ENCODE measurements around the gene SYS1. TPM values are rescaled to one million over a fixed set of nuclear protein-coding genes. Genes with fewer than 3 reads are reported as not detected.

The SYS1 gene
- total and polyA plus RNA-seq, 3 donors from 2014 or later: 20.0 to 34.6 (median 33.1) TPM

DNA sequence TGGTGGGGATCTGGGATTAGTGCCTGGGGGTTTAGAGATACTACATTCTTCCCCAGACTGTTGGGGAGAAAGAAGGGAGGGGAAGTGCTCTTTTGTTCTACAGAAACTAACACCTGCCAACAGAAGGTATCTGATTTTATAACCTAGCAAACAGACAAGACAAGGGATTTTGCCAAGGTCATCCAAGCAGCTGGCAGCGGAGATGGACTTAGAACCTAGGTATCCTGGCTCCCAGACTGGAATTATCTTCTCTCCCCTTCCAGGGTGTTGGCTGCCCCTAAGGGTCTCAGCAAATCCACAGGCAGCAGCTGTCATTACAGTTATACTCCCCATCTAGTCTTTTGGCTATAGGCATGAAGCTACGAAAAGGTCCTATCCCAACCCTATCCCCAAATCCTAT, 23.2 kb upstream of the SYS1 start:
- peaks cover 55% of the 10 kb centered on the region for H3K4me1 ChIP-seq
- intact Hi-C loops (cut with DNase I; ENCODE audit: low total_unique reads): no loop called here
- TF ChIP-seq, protein P1, sequence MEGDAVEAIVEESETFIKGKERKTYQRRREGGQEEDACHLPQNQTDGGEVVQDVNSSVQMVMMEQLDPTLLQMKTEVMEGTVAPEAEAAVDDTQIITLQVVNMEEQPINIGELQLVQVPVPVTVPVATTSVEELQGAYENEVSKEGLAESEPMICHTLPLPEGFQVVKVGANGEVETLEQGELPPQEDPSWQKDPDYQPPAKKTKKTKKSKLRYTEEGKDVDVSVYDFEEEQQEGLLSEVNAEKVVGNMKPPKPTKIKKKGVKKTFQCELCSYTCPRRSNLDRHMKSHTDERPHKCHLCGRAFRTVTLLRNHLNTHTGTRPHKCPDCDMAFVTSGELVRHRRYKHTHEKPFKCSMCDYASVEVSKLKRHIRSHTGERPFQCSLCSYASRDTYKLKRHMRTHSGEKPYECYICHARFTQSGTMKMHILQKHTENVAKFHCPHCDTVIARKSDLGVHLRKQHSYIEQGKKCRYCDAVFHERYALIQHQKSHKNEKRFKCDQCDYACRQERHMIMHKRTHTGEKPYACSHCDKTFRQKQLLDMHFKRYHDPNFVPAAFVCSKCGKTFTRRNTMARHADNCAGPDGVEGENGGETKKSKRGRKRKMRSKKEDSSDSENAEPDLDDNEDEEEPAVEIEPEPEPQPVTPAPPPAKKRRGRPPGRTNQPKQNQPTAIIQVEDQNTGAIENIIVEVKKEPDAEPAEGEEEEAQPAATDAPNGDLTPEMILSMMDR (IDR thresholded peaks at IDR 0.05): no peak
- TF ChIP-seq POLR2A (IDR thresholded peaks at IDR 0.05): no peak
- no peaks in the 10 kb centered on the region for H3K27me3 ChIP-seq
- no peak for DNase-seq
- 80 to 87% methylated on average over 2 of the region's 2 CpGs for WGBS, 2 donors
- H3K4me3 ChIP-seq: no peak overlapping the region
- peak overlapping the region in 1 of 2 donors; percentile 19 for H3K27ac ChIP-seq
- no peaks in the 10 kb centered on the region for H3K9me3 ChIP-seq
- no peaks in the 10 kb centered on the region for H3K36me3 ChIP-seq (ENCODE audit: low read depth, missing control alignments)

GRCh38 chr20:45340236-45340847, 22.6 kb upstream of the SYS1 start:
- Histone ChIP-seq H3K4me1 (peaks cover 55% of the 10 kb centered on the region), H3K9me3 (no peaks in the 10 kb centered on the region), H3K4me3 (no peak overlapping the region), H3K27ac (peak overlapping the region in 1 of 2 donors; percentile 19), H3K36me3 (ENCODE audit: low read depth, missing control alignments) (no peaks in the 10 kb centered on the region), H3K27me3 (no peaks in the 10 kb centered on the region)
- TF ChIP-seq, protein P1 (IDR thresholded peaks at IDR 0.05): no peak
- no peak for TF ChIP-seq POLR2A (IDR thresholded peaks at IDR 0.05)
- intact Hi-C loops (cut with DNase I; ENCODE audit: low total_unique reads): no loop called here
- WGBS, 2 donors: 55 to 73% methylated on average over 5 of the region's 5 CpGs
- no peak for DNase-seq

DNA sequence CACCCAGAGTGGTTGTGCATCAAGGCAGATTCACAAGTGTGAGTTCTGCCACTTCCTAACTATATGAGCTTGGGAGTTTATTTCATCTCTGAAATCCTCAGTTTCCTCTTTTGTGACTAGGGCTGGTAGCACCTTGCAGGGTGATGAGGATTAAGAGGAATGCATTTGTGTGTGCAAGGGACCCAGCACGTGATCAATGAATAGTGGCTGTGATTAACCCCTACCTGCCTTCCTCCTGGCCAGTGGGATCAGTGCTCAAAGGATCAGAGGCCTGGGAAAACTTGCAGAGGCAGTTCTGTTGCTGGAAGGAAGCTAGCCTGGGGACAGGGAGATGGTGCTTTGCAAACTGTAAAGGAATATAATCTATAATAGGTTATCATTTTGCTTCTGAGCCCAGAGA, 22.0 kb upstream of the SYS1 start:
- Histone ChIP-seq H3K4me1 (peaks cover 55% of the 10 kb centered on the region), H3K4me3 (no peak overlapping the region), H3K27ac (no peak overlapping the region), H3K27me3 (no peaks in the 10 kb centered on the region), H3K9me3 (no peaks in the 10 kb centered on the region), H3K36me3 (ENCODE audit: low read depth, missing control alignments) (no peaks in the 10 kb centered on the region)
- DNase-seq: no peak
- TF ChIP-seq, protein P1 (IDR thresholded peaks at IDR 0.05): no peak
- intact Hi-C loops (cut with DNase I; ENCODE audit: low total_unique reads): no loop called here
- 45 to 60% methylated on average over 1 of the region's 1 CpG for WGBS, 2 donors

DNA sequence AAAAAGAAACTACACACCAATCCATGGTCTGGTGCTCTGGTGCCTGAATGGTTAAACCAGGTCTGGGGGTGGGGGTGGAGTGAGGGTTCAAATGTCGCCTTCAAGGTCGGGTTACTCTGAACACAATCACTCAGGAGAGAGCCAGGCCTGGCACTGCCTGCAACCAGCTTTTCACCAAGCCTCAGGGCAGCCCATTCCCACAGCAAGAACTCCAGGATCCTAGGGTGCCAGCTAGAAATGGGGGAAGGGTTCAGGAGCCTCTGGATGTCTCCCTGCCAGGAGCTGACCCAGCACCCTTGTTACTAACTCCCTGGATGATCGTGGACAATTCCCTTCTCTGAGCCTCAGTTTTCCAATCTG, 21.4 kb upstream of the SYS1 start:
- intact Hi-C loops (cut with DNase I; ENCODE audit: low total_unique reads): no loop called here

More for the DNA sequence above, 21.4 kb upstream of the SYS1 start:
- TF ChIP-seq, protein P1 (IDR thresholded peaks at IDR 0.05): no peak
- TF ChIP-seq POLR2A (IDR thresholded peaks at IDR 0.05): no peak
- Histone ChIP-seq H3K27me3 (no peaks in the 10 kb centered on the region), H3K27ac (peak overlapping the region; percentile 2 to 59), H3K36me3 (ENCODE audit: low read depth, missing control alignments) (no peaks in the 10 kb centered on the region), H3K9me3 (no peaks in the 10 kb centered on the region), H3K4me3 (no peak overlapping the region), H3K4me1 (peaks cover 55% of the 10 kb centered on the region)
- 44 to 58% methylated on average over 3 of the region's 3 CpGs for WGBS, 2 donors
- DNase-seq: no peak
